ENCODE results near the gene RAB3GAP1.

The RAB3GAP1 gene

DNA sequence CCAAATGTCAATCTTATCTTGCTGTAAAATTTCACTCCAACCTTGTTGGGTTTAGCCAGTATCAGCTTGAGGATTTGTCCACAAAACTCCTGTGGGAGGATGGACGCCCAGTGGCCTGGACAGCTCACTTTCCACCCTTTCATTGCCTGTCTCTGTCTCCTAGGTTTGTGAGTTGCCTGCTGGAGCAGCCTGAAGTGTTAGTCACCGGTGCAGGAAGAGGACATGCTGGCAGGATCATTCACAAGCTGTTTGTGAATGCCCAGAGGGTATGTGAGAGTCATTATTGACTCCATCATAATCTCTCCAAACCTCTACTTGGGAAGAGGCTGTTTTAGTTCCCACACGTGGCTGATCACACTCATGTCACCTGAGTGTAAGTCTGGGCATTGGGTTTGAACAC lies 112.3 kb downstream of the RAB3GAP1 start:
- FAIRE-seq: no peak

DNA sequence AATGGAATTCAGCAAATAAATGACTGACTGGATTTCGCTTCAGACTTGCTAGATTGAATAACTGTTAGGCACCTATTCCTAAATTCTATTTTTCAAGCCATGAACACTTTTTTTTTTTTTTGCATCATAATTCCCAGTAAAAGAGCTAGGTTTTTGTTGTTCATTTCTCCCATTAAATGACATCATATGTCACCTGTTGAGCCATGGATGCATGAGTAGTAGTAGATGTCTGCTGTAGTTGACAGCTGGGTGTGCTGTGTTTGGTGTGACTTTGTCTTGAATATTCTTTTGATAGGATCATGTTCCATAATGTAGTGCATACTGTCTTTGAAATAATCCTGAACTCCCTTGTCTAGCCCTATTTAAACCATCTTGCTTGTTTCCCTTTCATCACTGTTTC lies 115.2 kb downstream of the RAB3GAP1 start:
- no peak for FAIRE-seq

DNA sequence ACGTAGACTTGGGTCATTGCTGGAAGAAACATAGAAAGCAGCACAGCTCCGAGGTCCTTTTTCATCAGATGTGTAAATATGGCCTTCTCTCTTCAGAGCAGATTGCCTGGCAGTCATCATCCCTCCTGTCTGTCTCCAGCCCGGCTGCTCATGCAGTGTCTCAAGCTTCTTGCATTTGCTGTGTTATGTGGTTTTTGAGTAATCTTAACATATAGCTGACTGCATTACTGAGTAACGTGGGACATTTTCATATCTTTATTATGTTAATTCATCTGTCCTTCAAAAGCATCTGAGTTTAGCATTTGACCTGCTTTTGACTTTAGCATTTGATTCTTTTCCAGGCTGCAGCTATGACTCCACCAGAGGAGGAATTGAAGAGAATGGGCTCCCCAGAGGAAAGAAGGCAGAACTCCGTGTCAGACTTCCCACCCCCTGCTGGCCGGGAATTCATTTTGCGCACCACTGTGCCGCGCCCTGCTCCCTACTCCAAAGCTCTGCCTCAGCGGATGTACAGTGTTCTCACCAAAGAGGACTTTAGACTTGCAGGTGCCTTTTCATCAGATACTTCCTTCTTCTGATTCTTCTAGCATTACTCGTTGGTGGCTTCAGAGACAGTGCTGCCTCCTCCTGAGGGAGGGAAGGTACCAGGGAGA lies 116.2 kb downstream of the RAB3GAP1 start:
- FAIRE-seq: no peak

DNA sequence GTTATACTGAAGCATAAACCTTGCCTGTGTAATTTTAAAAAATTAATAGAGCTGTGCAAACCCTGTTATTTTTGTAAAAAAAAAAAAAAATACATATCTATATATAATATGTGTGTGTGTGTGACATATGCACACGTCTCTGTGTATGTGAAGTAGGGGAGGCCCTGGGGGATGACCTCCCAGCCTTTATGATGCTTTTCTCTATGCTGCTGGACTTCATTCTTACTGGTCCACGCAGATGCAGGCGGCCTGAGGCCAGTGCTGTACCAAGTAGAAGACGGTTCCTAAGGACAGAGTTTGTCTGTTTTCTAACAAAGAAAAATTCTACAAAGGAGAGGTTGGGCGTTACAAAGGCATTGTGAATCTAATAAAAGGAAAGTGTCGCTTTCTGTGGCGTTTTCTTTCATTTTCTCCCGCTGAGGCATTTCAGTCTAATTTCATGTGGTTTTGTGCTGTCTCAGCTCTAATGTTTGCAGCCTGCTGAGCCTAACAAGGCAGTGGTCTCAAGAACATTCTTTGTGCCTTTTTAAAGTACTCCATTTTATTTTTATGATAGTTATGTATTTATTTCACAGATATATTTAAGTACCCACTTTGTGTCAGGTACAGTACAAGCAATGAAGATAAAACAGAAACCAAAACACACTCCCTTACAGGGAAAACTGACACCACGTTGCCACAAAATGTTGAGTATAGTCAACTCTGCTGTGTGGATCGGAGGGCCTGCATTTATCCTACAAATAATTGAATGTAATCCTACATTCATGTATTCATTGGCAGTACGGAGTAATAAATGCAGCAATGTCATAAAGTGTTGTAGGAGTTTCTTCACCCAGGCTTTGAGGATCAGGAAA lies 118.0 kb downstream of the RAB3GAP1 start:
- no peak for FAIRE-seq

DNA sequence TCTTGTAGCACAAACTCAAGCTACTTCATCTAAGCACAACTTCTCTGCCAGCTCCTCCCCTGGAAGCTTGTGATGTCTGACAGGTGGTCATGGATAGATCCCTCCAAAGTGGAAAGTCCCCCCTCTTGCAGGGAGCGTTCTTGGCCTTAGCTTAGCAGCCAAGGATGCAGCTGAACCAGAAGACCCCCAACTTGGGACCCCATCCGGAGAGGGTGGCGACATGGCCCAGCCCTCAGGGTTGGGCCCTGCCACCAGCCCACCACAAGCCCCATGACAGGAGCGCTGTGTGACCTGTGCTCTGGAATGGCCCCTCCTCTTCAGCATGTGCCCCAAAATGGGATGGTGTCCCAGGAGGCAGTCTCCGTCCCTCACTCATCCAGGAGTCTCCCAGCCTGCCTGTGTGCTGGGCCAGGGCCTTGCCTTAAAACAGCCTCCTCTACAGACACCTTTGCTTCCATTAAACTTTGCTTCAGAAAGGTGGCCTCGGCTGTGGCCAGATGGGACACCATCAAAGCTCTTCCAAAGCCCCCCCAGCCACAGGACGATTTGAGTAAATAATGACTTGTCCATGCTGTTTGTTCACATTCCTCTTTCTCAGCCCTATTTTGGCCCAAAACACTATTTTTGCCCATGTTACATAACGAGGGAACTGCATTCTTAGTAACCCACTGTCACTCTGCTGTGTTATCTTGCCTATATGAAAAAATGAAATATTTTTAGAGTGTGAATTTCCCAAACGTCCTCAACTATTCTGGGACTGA lies 122.1 kb downstream of the RAB3GAP1 start:
- no peak for FAIRE-seq

DNA sequence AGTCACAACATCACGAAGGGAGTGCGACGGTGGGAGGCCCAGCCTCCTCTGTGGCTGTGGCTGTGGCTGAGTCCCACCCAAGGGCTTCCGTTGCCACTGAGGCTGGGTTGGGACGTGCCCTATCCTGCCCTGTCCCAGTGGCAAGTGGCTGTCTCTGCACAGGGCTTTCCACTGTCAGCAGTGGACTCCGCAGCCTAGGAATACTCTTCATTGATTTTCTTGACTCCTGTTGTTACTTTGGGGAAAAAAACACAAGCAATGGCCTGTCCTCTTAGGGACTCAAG lies 122.7 kb downstream of the RAB3GAP1 start:
- no peak for FAIRE-seq

DNA sequence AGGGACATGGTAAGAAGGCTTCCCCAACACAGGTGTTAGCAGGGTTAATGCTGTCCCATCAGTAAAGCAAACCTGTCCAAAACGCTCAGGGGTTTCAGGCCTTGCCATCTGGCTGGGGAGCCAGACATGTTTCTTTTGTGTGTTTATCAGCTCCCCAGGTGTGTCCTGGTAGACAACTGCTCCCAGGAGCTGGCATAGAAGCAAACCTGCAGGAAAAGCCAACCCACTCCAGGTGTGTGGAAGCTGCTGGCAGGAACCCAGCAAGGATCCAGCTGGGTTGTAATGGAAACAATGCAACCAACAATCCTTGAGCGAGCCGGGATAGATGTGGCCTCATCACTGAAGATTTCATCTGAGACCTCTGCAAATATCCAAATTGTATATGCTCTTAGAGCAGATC lies 123.1 kb downstream of the RAB3GAP1 start:
- no peak for FAIRE-seq

DNA sequence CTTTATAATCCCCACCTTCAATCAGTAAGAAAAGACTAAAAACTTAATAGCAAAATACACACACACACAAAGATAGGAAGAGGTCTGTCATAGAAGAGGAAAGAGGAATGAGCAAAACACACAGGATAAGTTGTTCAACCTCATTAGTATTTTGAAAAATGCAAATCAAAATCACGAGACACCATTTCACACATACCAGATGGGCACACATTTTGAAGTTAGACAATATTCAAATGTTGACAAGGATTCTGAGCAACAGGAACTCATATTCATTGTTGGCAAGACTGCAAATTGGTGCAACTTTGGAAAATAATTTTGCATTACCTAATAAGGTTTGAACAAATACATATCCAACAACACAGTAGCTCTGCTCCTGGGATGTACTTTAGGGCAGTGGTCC lies 127.6 kb downstream of the RAB3GAP1 start:
- no peak for FAIRE-seq

DNA sequence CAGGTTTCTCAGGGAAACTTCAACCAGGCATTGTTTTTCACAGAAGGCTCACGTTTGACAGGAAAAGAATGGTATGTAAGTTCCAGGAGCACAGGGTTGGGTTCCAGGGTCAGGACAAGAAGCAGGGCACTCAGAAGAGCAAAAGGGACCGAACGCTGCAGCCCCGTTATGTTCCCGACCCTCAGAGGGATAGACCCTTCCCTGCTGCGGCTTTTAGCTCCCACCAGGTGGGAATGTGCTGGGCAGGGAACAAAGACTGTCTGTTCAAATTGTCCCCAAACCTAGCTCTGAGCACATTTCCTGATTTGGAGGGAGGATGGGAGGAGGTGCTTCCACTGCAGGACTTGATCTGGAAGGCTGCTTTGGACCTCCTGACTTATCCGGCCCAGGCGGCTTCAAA lies 130.1 kb downstream of the RAB3GAP1 start:
- FAIRE-seq: no peak

DNA sequence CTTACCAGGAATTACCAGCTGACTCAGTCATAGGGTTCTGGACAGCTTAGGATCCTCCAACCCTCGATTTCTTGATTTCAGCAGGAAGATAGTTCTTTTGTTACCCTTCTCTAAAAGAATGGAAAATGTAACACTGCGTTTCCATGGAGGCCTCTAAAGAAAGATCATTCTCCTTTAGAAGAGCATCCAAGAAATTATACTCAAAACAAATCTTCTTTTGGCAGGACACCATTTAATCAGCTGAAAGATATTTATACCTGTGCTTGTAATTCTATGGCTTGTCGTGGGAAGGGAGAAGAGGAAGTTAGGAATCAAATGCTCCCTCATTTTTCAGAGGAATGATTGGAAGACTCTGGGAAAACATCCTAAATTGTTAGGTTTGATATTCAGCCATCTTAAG lies 130.5 kb downstream of the RAB3GAP1 start:
- FAIRE-seq: no peak

DNA sequence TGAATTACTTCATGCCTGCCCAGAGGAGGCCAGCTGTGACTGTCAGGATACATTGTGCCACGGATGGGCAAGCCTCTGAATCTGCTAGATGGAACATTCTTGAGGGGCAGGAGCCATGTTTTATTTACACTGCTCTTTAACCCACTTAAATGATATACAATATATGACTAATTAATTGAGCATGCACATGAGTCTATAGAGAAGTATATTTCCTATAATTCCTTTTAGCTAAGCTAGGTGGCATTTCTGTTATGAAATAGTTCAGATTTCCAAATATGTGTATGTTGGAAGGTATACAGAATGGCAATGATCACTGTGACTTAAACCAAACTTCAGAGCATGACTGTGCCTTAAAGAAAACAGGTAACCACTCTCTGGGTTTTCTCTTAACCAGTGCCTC lies 131.7 kb downstream of the RAB3GAP1 start:
- FAIRE-seq: no peak

DNA sequence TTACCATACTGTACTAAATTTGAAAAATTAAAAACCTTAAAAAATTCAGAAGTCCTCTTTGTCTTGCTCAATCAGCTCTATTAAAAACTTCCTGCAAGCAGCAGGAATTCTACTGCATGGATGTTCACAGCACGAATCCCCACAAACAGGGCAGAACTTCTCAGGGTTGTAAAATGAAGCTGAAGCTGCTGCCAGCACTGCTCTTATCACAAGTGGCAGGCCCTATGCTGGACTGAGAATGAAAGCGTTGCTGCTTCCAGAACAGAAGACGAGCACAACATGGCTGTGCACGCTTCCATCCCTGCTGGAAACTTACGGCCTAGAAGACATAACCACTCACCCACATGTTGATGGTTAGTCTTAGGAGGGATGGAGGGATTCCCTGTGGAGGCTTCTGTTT lies 134.0 kb downstream of the RAB3GAP1 start:
- no peak for FAIRE-seq

DNA sequence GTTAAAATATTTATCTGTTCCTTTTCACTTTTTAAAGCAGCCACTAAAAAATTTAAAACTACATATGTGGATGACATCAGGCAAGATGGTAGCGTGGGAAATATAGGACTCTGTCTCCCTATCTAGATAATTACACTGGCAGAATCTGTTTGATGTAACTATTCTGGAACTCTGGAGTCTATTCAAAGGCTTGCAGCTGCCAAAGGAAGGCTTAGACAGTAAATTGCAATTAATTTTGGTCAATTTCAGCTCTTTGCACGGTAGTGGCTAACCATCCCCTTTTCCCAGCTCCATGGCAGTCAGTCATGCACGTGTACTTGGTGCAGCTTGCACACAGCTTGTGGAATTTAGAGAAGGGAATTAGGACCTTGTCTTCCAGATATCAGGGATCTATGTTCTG lies 135.2 kb downstream of the RAB3GAP1 start:
- FAIRE-seq: no peak

DNA sequence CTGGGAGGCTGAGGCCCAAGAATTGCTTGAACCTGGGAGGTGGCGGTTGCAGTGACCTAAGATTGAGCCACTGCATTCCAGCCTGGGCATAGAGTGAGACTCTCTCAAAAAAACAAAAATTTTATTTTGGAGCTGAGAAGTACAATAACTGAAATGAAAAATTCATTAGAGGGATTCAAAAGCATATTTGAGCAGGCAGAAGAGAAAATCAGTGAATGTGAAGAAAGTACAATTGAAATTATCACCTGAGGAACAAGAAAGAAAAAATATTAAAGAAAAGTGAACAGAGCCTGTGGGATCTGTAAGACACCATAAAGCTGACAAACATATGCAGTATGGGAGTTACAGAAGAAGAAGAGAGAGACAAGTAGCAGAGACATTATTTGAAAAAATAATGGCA lies 137.1 kb downstream of the RAB3GAP1 start:
- FAIRE-seq: no peak

DNA sequence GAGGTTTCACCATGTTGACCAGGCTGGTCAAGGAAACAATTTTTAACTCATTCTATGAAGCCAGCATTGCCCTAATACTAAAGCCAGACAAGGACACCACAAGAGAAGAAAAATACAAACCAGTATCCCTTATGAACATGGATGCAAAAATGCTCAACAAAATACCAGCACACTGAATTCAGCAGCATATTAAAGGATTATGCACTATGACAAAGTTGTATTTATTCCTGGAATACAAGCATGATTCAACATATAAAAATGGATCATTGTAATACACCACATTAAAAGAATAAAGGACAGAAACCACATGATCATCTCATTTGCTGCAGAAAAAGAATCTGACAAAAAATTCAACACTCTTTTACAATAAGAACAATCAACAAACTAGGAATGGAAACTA lies 138.7 kb downstream of the RAB3GAP1 start:
- FAIRE-seq: no peak

DNA sequence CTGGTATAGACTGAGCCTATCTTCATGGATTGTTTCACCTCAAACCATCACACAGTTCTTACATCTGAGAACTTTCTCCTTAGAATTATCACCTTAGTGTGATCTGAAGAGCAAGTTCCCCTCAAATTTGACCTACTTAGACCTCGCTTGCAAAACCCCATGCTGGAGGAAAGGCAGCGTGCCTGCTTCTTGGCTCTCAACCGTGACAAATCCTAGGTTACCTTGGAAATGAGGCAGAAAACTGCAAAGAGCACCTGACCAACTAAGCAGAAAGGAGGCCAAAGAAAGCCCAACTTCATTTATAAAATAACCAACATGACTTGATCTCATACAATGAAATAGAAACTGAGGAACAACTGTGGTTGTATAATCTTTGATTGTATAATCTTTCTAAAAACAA lies 146.4 kb downstream of the RAB3GAP1 start:
- FAIRE-seq: no peak

DNA sequence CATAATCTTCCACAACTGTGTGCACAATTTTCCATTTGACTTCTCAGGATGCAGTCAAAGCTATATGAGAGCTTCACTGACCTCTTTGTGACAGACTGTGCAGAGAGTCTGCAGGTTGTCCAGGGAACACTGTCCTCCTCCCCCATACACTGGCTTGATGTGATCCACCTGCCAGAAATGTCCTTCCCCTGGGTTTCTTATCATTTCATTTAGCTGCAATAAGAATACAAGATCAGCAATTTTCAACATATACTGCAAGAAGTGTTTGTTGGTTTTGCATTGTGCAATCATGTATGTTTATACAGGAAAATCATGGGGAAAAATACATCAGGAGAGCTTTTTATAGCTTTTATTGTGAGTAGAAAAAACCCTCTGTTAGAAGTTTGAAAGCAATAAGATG lies 150.7 kb downstream of the RAB3GAP1 start:
- FAIRE-seq: no peak

DNA sequence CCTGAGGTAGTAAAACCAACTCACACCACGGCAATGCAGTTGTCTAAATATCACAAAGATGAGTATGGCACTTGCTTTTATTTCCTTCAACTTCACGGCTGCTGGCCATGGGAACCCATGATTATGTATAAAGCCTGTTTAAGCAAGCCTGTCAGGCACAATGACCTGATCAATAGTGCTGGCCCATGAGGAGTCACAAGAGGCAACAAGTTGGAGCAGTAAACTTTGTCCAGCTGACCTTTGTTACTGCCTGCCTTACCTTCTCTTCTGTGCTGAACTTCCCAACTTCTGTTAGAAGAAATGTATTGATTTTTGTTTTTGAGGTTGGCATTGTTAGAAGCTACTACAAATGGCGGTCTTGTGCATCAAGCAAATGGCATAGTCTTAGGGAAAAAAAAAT lies 151.9 kb downstream of the RAB3GAP1 start:
- no peak for FAIRE-seq

DNA sequence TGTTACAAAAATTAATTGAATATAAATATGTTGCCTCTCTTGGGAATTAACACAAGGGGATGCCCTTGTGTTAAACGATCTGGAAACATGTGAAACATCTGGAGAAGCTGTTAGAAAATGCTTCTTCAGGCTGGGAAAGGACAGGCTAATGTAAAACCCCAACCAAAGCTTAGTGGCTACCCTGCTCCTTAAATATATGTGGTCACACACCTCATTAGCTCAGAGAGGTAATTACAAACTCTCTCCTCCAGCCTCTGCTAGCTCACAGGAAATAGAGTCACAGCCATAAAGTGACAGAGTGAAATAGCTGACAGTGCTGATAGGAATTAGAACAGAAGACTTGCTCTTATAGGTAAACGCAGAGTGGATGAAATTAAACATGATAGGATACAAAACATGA lies 155.9 kb downstream of the RAB3GAP1 start:
- FAIRE-seq: no peak

DNA sequence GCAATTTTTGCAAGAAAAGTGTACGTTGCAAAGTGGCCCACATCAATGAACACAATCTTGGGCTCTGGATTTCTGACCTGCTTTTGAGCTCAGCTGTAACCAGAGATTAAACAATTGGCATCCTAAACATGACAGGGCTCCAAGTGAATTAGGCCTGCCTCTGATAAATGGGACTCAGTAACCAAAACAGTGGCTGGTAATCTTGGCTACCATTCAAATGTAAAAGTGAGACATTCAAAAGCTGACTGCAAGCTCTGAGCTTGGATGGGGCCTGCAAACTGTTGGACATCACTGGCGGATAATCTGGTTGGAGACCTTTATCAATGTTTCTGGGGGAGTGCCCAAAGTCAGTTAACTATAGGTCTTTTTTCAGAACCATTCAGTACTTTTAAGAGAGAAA lies 160.7 kb downstream of the RAB3GAP1 start:
- FAIRE-seq: no peak

DNA sequence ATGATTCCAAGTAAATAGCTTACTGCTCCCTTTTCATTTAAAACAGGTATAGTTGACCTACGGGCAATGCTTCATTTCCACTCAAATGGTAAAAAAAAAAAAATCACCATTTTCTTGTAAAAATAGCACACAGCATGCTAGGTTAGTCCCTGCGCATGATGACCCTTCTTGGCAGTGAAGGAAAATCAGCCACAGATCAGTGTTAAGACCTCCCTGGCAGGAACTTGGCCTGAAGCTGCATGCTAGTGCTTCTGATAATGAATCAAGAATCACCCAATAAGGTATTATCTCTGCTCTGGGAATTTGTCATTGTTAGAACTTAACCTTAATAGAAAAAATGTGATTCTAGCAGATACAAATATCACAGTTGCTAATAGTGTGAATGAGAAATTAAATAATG lies 166.3 kb downstream of the RAB3GAP1 start:
- FAIRE-seq: no peak

DNA sequence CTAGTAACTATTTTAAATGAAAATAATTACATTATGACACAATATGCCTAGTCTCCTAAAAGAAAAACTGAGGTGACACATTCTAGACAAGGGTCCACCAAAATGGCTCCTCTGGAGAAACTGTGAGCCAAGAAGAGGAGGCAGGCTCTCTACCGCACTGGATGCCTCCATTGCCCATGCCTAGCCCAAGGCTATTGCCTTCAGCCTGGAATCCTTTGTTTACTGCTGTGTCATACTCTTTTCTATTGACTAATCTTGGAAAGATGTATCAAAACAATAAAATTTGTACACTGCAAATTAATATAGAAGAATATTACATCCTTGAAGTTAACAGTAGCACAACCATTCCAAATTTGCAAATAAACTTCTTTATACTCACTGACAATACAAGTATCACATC lies 167.1 kb downstream of the RAB3GAP1 start:
- FAIRE-seq: no peak
